Retina (tissue), 1 donor: ENCODE data around the gene ADAMTSL4.
"Not testable (repeated sequence)": the region's sequence is repeated elsewhere in the genome, so short reads cannot be mapped to it uniquely, and the experiment has no call there.

Experiments used
- DNase-seq: peaks from one replicate; pipeline ENCODE4 v3.0.0-alpha.2; 2016

ADAMTSL4 gene

GRCh38 chr1:150555971-150556865 is 7.0 kb downstream of the ADAMTSL4 start:
- DNase-seq, result no peak

- DNase-seq, result no peak
Observed at GRCh38 chr1:150557065-150557600, 7.9 kb downstream of the ADAMTSL4 start.

GRCh38 chr1:150557813-150558212 is 8.6 kb downstream of the ADAMTSL4 start:
- no peak for DNase-seq

- no peak for DNase-seq
Observed at GRCh38 chr1:150558303-150558704, 9.1 kb downstream of the ADAMTSL4 start.

GRCh38 chr1:150558761-150559655 is 9.8 kb downstream of the ADAMTSL4 start:
- DNase-seq, result no peak

GRCh38 chr1:150559656-150560010 is 10.4 kb downstream of the ADAMTSL4 start:
- DNase-seq, result no peak

- DNase-seq, result peak; percentile 84
Observed at GRCh38 chr1:150560011-150560438, 10.8 kb downstream of the ADAMTSL4 start.

GRCh38 chr1:150560576-150561253 is 11.5 kb downstream of the ADAMTSL4 start:
- DNase-seq, result peak; percentile 95

GRCh38 chr1:150561254-150561973 is 12.2 kb downstream of the ADAMTSL4 start:
- DNase-seq, result peak; percentile 94

GRCh38 chr1:150561974-150562445 is 12.8 kb downstream of the ADAMTSL4 start:
- peak; percentile 80 for DNase-seq

GRCh38 chr1:150562446-150563339 is 13.5 kb downstream of the ADAMTSL4 start:
- no peak for DNase-seq

GRCh38 chr1:150563340-150564038 is 14.3 kb downstream of the ADAMTSL4 start:
- DNase-seq, result no peak

GRCh38 chr1:150564051-150564991 is 15.1 kb downstream of the ADAMTSL4 start:
- DNase-seq, result no peak

GRCh38 chr1:150565240-150565991 is 16.2 kb downstream of the ADAMTSL4 start:
- not testable (repeated sequence) for DNase-seq

- DNase-seq, result no peak
Observed at GRCh38 chr1:150566589-150567340, 17.6 kb downstream of the ADAMTSL4 start.

GRCh38 chr1:150567341-150567716 is 18.1 kb downstream of the ADAMTSL4 start:
- DNase-seq, result no peak
